GM13977 (cell line): ENCODE measurements around the gene CTTNBP2.

Experiments
- DNase-seq: peaks from one replicate; pipeline ENCODE4 v3.0.0; 2012; ENCODE audit warnings: low spot score
- in situ Hi-C: fragments of 300-500 bp; cut with MboI; formaldehyde crosslinking; loops from one replicate; pipeline ENCODE4 v1.12.0; 2022; ENCODE audit warnings: low sequenced_read_pairs, low pct_unique_long_range_greater_than_20kb, mixed read lengths, inconsistent platforms; ENCODE audit not compliant: unreplicated experiment
- TF ChIP-seq, protein P1 (sequence below): IDR thresholded peaks from 2 replicates; pipeline ENCODE4 v1.5.1; 2012; ENCODE audit warnings: mild to moderate bottlenecking, control low read depth; ENCODE audit not compliant: insufficient read depth; ENCODE audit errors: extremely low read depth, missing control alignments

CTTNBP2 gene

DNA sequence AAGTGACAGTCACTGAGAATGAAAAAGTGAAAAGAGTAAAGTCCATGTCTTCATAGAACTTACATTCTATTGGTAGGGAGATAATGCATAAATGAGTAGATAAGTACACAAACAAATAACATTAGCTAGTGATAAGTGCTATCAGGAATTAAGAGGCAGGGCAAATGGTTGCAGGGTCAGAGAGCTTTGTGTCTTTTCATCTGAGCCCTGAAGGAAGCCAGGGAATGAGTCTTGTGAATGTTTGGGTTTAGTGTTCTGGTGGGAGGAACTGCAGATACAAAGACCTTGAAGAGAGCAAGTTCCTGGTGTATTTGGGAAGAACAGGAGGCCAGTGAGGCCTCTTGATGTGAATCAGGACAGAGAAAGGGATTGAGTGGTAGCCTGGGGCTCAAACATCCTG, 183.8 kb downstream of the CTTNBP2 start:
- no peak for DNase-seq
- TF ChIP-seq, protein P1, sequence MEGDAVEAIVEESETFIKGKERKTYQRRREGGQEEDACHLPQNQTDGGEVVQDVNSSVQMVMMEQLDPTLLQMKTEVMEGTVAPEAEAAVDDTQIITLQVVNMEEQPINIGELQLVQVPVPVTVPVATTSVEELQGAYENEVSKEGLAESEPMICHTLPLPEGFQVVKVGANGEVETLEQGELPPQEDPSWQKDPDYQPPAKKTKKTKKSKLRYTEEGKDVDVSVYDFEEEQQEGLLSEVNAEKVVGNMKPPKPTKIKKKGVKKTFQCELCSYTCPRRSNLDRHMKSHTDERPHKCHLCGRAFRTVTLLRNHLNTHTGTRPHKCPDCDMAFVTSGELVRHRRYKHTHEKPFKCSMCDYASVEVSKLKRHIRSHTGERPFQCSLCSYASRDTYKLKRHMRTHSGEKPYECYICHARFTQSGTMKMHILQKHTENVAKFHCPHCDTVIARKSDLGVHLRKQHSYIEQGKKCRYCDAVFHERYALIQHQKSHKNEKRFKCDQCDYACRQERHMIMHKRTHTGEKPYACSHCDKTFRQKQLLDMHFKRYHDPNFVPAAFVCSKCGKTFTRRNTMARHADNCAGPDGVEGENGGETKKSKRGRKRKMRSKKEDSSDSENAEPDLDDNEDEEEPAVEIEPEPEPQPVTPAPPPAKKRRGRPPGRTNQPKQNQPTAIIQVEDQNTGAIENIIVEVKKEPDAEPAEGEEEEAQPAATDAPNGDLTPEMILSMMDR: no peak
- in situ Hi-C loops: no loop called here

DNA sequence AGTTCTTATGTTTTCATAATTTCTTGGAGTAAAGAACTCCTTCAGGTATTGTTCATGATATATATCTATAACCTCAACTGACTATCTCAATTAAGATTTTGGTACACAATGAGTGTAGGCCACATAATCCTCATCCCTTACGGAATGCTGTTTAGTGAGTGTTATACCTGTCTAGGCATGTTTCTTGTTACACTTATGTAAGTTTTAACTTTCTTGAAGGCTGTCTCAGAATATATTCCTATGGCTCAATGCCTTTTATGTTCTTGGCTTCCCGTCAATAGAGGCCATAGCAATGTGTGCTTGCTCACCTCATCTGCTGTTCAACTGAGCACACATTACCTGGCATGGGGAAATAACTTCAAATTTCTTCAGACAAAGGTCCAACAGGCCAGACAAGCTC, 185.1 kb downstream of the CTTNBP2 start:
- no peak for DNase-seq
- TF ChIP-seq, protein P1: no peak
- in situ Hi-C loops: no loop called here

DNA sequence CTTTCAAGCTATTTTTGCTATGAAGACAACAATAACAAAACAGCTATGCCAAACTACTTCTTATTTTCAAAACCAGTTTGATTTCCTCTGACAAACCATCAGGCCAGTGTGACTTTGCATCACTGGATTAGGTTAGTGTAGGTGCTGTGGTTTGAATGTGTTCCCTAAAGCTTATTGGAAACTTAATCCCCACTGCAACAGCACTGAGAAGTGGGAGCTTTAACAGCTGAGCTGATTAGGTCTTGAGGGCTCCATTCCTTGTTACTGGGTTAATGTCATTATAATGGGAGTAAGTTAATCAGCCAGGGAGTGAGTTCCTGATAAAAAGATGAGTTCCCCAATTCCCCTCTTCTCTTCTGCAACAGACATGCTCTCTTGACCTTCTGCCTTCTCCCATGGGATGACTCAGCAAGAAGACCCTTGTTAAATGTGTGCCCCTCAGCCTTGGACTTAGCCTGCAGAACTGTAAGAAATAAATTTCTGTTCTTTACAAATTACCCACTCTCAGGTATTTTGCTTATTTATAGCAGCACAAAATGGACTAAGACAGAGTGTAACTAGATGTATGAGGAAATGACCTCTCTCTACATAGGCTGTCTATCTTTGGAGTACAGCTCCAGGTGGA, 186.8 kb downstream of the CTTNBP2 start:
- in situ Hi-C loops: no loop called here
- TF ChIP-seq, protein P1: no peak
- no peak for DNase-seq

DNA sequence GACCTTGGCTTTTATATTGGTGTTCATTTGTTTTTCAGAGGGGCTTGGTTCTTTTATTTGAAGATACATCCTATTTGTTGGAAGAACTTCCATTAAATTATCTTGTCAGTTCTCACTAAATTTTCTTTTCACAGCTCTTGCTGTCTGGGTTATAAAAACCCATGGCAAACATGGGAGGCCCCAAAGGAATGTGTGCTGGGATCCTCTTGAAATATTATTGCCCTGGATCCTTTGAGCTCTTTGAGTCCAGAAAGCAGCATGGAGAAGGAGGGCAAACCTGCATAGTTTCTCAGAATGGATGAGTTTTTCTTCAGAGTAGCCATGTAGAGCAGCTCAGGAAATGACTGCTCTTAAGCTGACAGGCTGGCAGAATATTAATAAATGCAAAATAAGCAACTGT, 187.4 kb downstream of the CTTNBP2 start:
- in situ Hi-C loops: no loop called here
- TF ChIP-seq, protein P1: no peak
- no peak for DNase-seq

DNA sequence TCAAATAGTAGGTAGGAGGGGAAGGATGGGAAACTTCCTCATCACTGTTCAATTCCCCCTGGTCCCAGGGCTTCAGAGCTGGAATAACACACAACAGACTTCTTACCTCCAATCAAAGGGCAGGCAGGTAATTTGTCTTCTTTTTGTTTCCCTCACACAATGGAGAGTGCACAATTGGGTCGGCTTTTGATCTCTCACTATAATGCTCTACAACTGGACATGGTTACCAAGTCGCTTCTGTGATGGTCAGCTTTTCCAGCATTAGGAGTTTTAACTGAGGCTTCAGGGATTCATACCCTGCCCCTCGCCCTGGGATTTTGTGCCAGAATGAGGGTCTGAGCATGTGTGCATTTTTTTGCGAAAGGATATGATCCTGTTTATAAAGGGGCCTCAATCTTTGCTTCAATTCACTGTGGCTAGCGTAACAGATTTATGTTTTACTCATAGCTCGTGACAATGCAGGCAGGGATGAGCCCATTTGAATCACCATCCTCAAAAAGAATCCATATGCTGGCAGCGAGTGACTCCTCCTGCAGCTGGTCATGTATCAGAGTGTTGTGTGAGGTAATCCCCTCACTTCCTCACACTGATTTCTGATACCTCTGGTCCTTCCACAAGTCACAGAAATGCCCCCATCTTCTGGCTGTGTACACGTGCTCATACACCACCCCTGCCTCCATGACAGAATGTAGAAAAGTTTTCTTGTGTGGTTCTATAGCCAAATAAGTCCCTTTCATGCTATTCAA, 189.6 kb downstream of the CTTNBP2 start:
- in situ Hi-C loops: no loop called here
- no peak for DNase-seq
- TF ChIP-seq, protein P1: no peak

DNA sequence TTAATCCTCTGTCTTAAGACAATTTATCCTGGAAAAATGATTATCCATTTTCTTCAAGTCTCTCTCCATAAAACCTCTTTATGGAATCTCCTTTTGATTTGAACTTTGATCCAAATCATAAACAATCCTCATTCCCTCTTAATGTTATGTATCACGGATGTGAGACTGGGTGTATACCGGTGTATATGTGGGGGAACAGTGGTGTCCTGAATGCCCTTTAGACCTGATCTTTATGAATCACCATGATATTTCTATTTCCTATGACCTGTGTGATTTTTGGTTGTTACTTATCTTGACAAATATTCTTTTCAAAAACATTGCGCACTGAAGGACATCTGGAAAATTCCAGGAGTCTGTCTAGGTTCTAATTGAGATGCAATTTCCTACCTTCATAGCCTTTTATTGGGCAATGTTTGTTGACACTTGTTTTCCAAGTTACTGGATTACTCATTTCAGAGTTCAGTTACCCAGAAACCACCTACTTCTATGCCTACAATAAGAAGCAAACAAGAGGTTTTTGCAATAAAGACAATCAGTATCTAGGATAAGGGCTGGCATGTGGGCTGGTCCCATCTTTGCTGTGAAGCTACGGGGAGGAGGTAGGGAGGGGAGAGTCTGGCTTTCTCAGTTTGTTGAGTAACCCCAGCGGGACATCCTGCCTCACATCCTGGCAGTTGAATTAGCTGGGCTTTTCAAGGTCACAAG, 190.4 kb downstream of the CTTNBP2 start:
- TF ChIP-seq, protein P1: no peak
- in situ Hi-C loops: no loop called here

More for the DNA sequence above, 190.4 kb downstream of the CTTNBP2 start:
- DNase-seq: no peak
